Memory B cell (primary cell): ENCODE measurements around the gene SLC30A7.
"Not testable (repeated sequence)": the region's sequence is repeated elsewhere in the genome, so short reads cannot be mapped to it uniquely, and the experiment has no call there.

Source experiments
- ATAC-seq: fragments of 150-1000 bp; cut with Tn5 transposase; 2 replicates; pipeline ENCODE4 v1.10.0; 2021; ENCODE audit warnings: low read depth, mild to moderate bottlenecking, moderate library complexity
- DNase-seq, 2 donors: peaks; one replicate each; pipeline ENCODE4 v3.0.0; 2022; ENCODE audit warnings: low spot score in 2 of 2
- H3K27ac Mint-ChIP-seq: one replicate; pipeline ENCODE4 v1.8.0; 2022; ENCODE audit warnings: mild to moderate bottlenecking, moderate library complexity, mixed read lengths
- H3K27me3 Mint-ChIP-seq: one replicate; pipeline ENCODE4 v1.8.0; 2022; ENCODE audit warnings: mixed read lengths
- H3K36me3 Mint-ChIP-seq: one replicate; pipeline ENCODE4 v1.8.0; 2022; ENCODE audit warnings: mild to moderate bottlenecking, mixed read lengths
- H3K4me1 Mint-ChIP-seq: one replicate; pipeline ENCODE4 v1.8.0; 2022; ENCODE audit warnings: mixed read lengths
- H3K4me3 Mint-ChIP-seq: one replicate; pipeline ENCODE4 v1.8.0; 2022; ENCODE audit warnings: mild to moderate bottlenecking, moderate library complexity, mixed read lengths
- H3K9me3 Mint-ChIP-seq: one replicate; pipeline ENCODE4 v1.8.0; 2022; ENCODE audit warnings: mixed read lengths

The SLC30A7 gene

DNA sequence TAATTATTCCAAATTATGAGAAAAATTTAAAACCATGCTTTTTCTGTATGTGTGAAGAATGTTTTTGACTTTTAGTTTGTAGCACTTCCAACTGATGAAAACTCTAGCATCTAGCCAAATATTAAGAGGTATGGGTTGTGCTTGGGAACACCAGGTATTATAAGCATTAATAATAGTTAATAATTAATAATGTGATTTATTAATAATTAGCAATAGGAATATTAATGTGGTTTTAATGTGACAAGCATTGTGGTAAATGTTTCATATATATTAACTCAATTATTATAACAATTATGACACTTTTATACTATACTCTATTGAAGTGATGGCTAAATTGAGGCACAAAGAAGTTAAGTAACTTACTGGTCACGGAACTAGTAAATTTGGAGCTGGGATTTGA lies 7.9 kb downstream of the SLC30A7 start:
- Mint-ChIP-seq H3K27me3 (no peaks in the 10 kb centered on the region), H3K4me1 (peaks cover 16% of the 10 kb centered on the region), H3K27ac (no peak overlapping the region), H3K36me3 (peaks cover 37% of the 10 kb centered on the region), H3K9me3 (peaks cover 4% of the 10 kb centered on the region), H3K4me3 (no peak overlapping the region)
- no peak for ATAC-seq
- DNase-seq: no peak

DNA sequence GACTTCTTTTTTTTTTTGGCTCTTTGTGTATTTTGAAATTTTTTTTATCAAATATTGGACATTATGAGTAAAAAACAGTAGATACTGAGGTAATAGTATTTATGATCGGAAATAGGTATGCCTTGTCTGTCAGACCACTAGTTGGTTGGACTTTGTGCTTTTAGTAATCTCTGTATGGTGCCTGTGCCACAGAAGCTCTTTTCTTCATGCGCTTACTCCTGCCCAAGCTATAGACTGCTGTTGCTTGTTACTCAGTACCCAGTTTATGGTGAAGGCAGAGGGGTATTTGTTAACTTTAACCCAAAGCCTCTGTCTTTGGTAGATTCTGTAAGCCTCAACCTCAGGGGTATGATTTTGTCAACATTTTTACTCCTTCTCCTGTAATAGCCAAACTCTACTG lies 8.6 kb downstream of the SLC30A7 start:
- Mint-ChIP-seq H3K4me3 (no peak overlapping the region), H3K27me3 (no peaks in the 10 kb centered on the region), H3K36me3 (peaks cover 37% of the 10 kb centered on the region), H3K4me1 (peaks cover 16% of the 10 kb centered on the region), H3K9me3 (peaks cover 4% of the 10 kb centered on the region), H3K27ac (no peak overlapping the region)
- DNase-seq (no peak), ATAC-seq (no peak)

DNA sequence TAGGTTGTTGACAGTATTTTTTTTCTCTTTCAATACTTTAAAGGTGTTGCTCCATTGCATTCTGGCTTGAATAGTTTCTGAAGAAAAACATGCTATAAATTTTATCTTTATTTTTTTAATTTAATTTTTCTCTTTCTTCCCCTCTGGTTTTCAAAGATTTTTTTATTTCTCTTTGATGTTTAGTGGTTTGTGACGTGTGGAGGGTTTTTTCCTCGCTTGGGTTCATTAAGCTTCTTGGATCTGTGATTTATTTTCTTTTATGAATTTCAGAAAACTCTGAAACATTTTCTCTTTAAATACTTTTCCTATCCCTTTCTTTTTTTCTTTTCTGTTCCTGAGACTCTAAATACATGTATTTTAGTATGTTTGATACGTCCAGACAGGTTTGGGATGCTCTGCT lies 9.3 kb downstream of the SLC30A7 start:
- Mint-ChIP-seq H3K4me3 (no peak overlapping the region), H3K4me1 (peaks cover 13% of the 10 kb centered on the region), H3K36me3 (peaks cover 34% of the 10 kb centered on the region), H3K9me3 (peaks cover 4% of the 10 kb centered on the region), H3K27ac (peak overlapping the region; percentile 2), H3K27me3 (no peaks in the 10 kb centered on the region)
- no peak for ATAC-seq
- no peak for DNase-seq

DNA sequence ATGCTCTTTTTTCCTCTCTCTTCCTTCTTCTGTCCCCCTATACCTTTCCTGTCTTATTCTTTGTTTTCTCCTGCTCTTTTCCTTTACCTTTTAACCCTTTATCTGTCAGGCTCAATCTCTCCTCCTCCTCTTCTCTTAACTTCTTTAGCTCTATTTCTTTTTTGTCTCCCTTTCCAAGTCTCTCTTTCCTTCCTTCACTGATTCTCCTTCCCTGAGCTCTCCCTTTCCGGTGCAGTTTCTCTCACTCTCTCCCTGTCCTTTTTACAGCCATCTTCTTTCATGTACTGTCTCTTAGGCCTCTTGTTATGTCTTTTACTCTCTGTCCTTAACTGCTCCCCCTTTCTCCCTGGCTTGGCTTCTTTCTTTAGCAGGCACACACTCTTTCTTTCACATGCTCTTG lies 12.0 kb downstream of the SLC30A7 start:
- no peaks in the 10 kb centered on the region for H3K27me3 Mint-ChIP-seq
- peak overlapping the region; percentile 43 for H3K27ac Mint-ChIP-seq
- peaks cover 11% of the 10 kb centered on the region for H3K4me1 Mint-ChIP-seq
- DNase-seq (no peak), ATAC-seq (no peak)
- no peak overlapping the region for H3K4me3 Mint-ChIP-seq
- H3K9me3 Mint-ChIP-seq: peaks cover 4% of the 10 kb centered on the region
- H3K36me3 Mint-ChIP-seq: peaks cover 41% of the 10 kb centered on the region

DNA sequence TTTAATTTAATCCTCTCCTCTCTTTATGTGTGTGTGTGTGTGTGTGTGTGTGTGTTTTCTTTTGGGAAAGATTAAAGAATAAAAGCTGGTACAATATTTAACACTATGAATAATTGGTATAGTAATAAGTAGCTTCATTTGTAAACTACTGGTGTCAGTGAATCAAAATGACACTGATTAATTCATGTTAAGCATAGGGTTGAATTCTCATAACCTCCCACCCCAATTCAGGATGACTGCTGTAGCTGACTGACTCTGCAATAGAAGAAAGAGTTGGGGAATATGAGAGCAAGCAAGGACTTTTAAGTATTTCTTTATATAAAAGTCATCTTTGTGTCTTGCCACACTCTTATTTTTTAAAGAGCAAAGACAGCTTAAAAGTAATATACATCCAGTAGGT lies 13.1 kb downstream of the SLC30A7 start:
- Mint-ChIP-seq H3K4me3 (no peak overlapping the region), H3K36me3 (peaks cover 48% of the 10 kb centered on the region), H3K4me1 (peaks cover 13% of the 10 kb centered on the region), H3K9me3 (peaks cover 4% of the 10 kb centered on the region), H3K27me3 (no peaks in the 10 kb centered on the region), H3K27ac (peak overlapping the region; percentile 81)
- ATAC-seq (no peak), DNase-seq (no peak)

DNA sequence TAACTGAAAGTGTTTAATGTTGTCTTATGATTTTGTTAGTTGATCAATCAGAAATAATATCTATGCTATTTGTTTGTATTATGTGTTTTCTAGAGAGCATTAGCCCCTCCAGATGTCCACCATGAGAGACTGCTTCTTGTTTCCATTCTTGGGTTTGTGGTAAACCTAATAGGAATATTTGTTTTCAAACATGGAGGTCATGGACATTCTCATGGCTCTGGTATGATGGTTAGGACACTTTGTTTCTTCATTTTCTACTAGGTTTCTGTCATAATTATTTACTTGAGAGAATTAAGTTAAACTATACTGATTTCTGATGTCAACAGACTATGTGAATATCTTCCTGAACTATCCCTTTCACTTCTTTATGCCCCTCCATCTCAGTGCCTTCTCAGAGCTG lies 16.1 kb downstream of the SLC30A7 start:
- H3K36me3 Mint-ChIP-seq: peaks cover 38% of the 10 kb centered on the region
- H3K27me3 Mint-ChIP-seq: no peaks in the 10 kb centered on the region
- no peak for DNase-seq

DNA sequence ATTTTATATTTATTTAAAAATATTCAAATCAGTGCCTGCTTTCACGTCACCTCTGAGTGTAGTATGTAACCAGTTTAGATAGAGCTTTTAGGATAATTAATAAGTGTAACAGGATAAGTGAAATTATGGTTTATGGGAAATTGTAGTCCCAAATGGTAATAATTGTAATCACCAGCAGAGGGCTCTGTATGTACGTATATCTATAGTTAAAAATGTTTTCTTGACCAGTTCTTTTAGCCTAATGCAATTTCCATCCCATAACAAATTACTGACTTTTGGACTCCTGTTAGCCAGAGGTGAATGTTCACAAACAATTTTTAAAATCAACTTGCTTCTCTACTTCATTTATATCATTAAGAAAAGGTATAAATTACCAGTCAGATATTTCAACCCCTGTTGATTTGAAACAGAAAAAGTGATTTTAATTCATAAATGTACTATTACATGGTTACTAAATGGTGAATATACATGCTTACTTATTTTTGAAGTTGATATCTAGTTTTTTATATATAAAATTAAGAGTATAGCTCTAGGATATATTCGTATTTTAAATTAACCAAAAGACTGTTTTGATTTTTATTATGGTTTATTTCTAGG lies 25.3 kb downstream of the SLC30A7 start:
- DNase-seq: peak in 1 of 2 donors; percentile 62
- no peak overlapping the region for H3K4me3 Mint-ChIP-seq
- H3K4me1 Mint-ChIP-seq: peaks cover 15% of the 10 kb centered on the region
- peaks cover 16% of the 10 kb centered on the region for H3K36me3 Mint-ChIP-seq
- no peaks in the 10 kb centered on the region for H3K9me3 Mint-ChIP-seq
- H3K27me3 Mint-ChIP-seq: no peaks in the 10 kb centered on the region
- no peak for ATAC-seq
- no peak overlapping the region for H3K27ac Mint-ChIP-seq

More for the DNA sequence above, 16.1 kb downstream of the SLC30A7 start:
- Mint-ChIP-seq H3K9me3 (no peaks in the 10 kb centered on the region), H3K4me1 (peaks cover 10% of the 10 kb centered on the region), H3K4me3 (no peak overlapping the region), H3K27ac (no peak overlapping the region)
- no peak for ATAC-seq

DNA sequence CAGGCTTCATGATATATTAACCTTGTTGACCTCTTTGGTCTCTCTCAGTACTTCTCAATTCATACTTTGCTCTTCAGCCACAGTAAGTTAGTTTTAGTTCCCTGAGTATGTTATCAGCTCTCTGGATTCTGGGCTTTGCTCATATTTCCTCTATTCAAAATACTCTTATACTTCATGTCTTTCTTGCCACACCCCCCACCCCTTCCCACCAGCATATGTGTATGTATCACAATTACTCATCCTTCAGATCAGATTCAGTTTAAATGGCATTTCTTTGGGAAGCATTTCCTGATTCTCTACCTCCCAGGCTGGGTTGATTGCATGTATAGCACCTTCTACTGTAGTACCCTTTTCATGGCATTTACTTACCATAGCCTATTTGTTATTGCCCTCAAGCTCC lies 28.3 kb downstream of the SLC30A7 start:
- H3K27ac Mint-ChIP-seq: no peak overlapping the region
- H3K9me3 Mint-ChIP-seq: no peaks in the 10 kb centered on the region
- DNase-seq (no peak), ATAC-seq (no peak)
- no peaks in the 10 kb centered on the region for H3K27me3 Mint-ChIP-seq
- no peak overlapping the region for H3K4me3 Mint-ChIP-seq
- peaks cover 13% of the 10 kb centered on the region for H3K36me3 Mint-ChIP-seq
- H3K4me1 Mint-ChIP-seq: peaks cover 13% of the 10 kb centered on the region

DNA sequence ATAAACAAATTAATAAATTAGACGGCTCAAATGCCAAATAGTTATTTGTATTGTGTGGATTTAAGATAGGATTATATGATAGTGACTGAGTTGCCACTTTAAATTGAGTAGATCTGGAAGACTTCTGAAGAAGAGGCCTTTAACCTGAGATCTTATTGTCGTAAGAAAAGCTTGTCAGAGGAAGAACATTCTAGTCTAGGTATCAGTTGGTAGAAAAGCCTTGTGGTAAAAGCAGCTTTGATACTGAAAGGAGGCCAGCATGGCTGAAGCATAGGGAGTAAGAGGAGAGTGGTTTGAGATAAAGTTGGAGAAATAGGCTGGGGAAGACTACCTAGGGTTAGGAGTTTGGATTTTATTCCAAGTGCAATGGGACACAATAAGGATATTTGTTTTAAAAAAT lies 29.1 kb downstream of the SLC30A7 start:
- Mint-ChIP-seq H3K4me1 (peaks cover 13% of the 10 kb centered on the region), H3K9me3 (no peaks in the 10 kb centered on the region), H3K4me3 (no peak overlapping the region), H3K27me3 (no peaks in the 10 kb centered on the region), H3K36me3 (peaks cover 15% of the 10 kb centered on the region), H3K27ac (peak overlapping the region; percentile 49)
- DNase-seq (no peak), ATAC-seq (no peak)

DNA sequence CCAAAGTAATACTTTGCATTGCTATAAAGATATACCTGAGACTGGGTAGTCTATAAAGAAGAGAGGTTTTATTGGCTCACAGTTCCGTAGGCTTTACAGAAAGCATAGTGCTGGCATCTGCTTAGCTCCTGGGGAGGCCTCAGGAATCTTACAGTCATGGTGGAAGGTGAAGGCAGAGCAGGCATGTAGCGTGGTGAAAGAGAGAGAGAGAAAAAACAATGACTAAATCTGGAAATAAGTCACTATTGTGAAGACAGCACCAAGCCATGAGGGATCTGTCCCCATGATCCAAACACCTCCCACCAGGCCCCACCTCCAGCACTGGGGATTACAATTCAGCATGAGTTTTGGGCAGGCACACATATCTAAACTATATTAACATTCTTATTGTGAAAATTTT lies 30.4 kb downstream of the SLC30A7 start:
- no peak overlapping the region for H3K27ac Mint-ChIP-seq
- no peak for DNase-seq
- H3K9me3 Mint-ChIP-seq: no peaks in the 10 kb centered on the region
- no peaks in the 10 kb centered on the region for H3K27me3 Mint-ChIP-seq
- peaks cover 12% of the 10 kb centered on the region for H3K4me1 Mint-ChIP-seq
- H3K36me3 Mint-ChIP-seq: peaks cover 15% of the 10 kb centered on the region
- ATAC-seq: no peak
- H3K4me3 Mint-ChIP-seq: no peak overlapping the region

DNA sequence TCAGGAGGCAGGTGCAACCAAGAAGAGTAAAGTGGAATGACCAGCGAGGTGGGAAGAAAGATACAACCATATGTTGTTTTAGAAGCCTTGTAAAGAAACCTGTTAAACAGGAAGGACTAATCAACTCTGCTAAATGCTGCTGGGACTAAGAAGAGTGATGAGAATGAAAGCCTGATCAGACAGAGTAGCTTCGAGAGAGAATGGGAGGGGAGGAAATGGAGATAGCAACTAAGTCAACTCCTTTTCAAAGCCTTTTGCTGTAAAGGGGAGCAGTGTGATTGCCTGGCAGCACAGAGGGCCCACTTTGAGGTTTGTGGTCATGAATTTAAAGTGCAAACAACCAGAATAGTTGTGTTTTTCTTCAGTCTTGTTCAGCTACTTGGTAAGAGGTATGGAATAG lies 31.4 kb downstream of the SLC30A7 start:
- no peaks in the 10 kb centered on the region for H3K9me3 Mint-ChIP-seq
- H3K27ac Mint-ChIP-seq: no peak overlapping the region
- DNase-seq: no peak
- peaks cover 16% of the 10 kb centered on the region for H3K4me1 Mint-ChIP-seq
- no peak overlapping the region for H3K4me3 Mint-ChIP-seq
- peak; percentile 34 for ATAC-seq
- no peaks in the 10 kb centered on the region for H3K27me3 Mint-ChIP-seq
- H3K36me3 Mint-ChIP-seq: peaks cover 15% of the 10 kb centered on the region

DNA sequence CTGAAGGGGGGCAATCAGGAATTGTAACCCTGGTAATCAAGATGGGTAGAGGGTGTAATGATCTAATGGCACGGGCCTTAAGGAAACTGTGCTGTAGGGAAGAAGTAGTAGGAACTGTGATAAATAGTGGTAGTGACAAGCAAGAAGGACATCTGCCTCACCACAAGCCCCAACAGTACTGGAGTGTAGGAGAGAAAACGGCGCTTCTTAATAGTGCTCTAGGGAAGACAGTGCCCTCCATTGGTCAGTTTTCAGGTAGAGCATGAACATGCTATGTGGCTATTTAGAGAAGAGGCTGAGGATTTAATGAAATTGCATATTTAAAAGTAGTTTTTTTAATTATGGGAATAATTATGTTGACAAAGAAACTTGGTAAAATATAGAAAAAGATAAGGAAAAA lies 32.2 kb downstream of the SLC30A7 start:
- H3K9me3 Mint-ChIP-seq: no peaks in the 10 kb centered on the region
- H3K36me3 Mint-ChIP-seq: peaks cover 19% of the 10 kb centered on the region
- ATAC-seq (peak; percentile 26), DNase-seq (no peak)
- H3K4me1 Mint-ChIP-seq: peaks cover 18% of the 10 kb centered on the region
- H3K27ac Mint-ChIP-seq: no peak overlapping the region
- H3K4me3 Mint-ChIP-seq: no peak overlapping the region
- H3K27me3 Mint-ChIP-seq: no peaks in the 10 kb centered on the region

DNA sequence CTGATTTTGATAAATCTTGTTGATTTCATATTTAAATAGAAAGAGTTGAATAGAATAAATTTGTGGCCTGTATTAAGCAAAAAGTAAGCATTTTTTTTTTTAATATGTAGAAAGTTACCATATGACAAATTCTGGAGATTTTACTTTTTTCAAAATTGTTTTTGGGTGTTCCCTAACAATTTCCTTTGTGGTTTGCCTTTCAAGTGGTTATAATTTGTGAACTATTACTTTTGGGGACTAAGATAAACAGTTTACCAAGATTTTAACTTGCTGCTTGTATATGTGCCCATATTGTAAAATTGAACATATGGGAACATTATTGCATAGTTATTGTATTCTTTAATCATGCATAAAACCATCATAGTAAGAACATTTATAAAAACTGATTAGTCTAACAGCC lies 34.6 kb downstream of the SLC30A7 start:
- Mint-ChIP-seq H3K27ac (no peak overlapping the region), H3K36me3 (peaks cover 22% of the 10 kb centered on the region), H3K4me1 (peaks cover 10% of the 10 kb centered on the region), H3K9me3 (no peaks in the 10 kb centered on the region), H3K27me3 (no peaks in the 10 kb centered on the region), H3K4me3 (no peak overlapping the region)
- ATAC-seq (no peak), DNase-seq (no peak)

DNA sequence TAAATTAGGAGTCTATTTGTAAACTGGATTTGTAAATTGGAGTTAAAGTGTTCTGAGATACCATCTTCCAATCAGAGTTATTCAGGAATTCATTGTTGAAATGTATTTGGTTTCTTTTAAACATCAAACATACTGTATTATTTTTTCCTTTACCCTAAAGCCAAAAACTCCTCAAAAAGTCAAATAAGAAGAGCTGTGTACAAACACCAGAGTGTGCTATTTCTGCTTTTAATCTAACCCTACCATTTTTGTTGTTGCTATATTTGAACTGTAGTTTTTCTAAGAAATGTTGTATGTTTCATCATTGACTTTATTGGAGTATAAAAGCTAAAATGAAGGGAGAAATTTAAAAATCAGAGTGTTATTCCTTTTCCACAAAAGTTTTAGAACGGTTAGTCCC lies 35.8 kb downstream of the SLC30A7 start:
- Mint-ChIP-seq H3K36me3 (peaks cover 25% of the 10 kb centered on the region), H3K27ac (no peak overlapping the region), H3K4me3 (no peak overlapping the region), H3K27me3 (no peaks in the 10 kb centered on the region), H3K4me1 (peaks cover 8% of the 10 kb centered on the region), H3K9me3 (no peaks in the 10 kb centered on the region)
- DNase-seq (no peak), ATAC-seq (no peak)

DNA sequence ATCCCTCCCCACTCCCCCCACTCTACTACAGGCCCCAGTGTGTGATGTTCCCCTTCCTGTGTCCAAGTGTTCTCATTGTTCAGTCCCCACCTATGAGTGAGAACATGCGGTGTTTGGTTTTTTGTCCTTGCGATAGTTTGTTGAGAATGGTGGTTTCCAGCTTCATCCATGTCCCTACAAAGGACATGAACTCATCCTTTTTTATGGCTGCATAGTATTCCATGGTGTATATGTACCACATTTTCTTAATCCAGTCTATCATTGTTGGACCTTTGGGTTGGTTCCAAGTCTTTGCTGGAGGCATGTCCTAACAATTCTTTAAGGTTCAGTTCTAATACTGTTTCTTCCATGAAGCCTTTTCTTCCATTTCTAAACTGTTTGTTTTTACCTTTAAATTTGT lies 37.7 kb downstream of the SLC30A7 start:
- H3K27ac Mint-ChIP-seq: not testable (repeated sequence)
- peaks cover 35% of the 10 kb centered on the region for H3K36me3 Mint-ChIP-seq

More for the DNA sequence above, 37.7 kb downstream of the SLC30A7 start:
- not testable (repeated sequence) for H3K27me3 Mint-ChIP-seq, H3K4me1 Mint-ChIP-seq, H3K9me3 Mint-ChIP-seq, DNase-seq, ATAC-seq, H3K4me3 Mint-ChIP-seq
